Mesothelial cell of epicardium (in vitro differentiated cells): ENCODE results near the gene CXXC4. TPM values are rescaled to one million over a fixed set of nuclear protein-coding genes. Genes with fewer than 3 reads are reported as not detected.

ENCODE experiments used
- DNase-seq, 2 experiments: peaks; one replicate each; pipeline ENCODE4 v3.0.0; 2021; ENCODE audit warnings: low spot score in 2 of 2; ENCODE audit not compliant: unreplicated experiment in 2 of 2
- H3K27ac Mint-ChIP-seq: 2 replicates; pipeline ENCODE4 v1.8.0; 2021; ENCODE audit warnings: mixed read lengths
- H3K27me3 Mint-ChIP-seq: 2 replicates; pipeline ENCODE4 v1.8.0; 2021; ENCODE audit warnings: low read depth, mixed read lengths
- H3K36me3 Mint-ChIP-seq: 2 replicates; pipeline ENCODE4 v1.8.0; 2021; ENCODE audit warnings: mixed read lengths
- H3K4me1 Mint-ChIP-seq: 2 replicates; pipeline ENCODE4 v1.8.0; 2021; ENCODE audit warnings: mixed read lengths
- H3K4me3 Mint-ChIP-seq: 2 replicates; pipeline ENCODE4 v1.8.0; 2021; ENCODE audit warnings: mild to moderate bottlenecking, moderate library complexity, mixed read lengths
- H3K9me3 Mint-ChIP-seq: 2 replicates; pipeline ENCODE4 v1.8.0; 2021; ENCODE audit warnings: mixed read lengths
- CTCF ChIP-seq: fragments of 200-600 bp; sonication (generic); IDR thresholded peaks from one replicate; pipeline ENCODE4 v1.5.0; 2021; ENCODE audit warnings: antibody characterized with exemption; ENCODE audit not compliant: unreplicated experiment
- total RNA-seq: library from RNA; stranded (reverse); gene quantifications from 3 replicates; pipeline ENCODE4 v1.2.1, GENCODE V29; 2021

Gene CXXC4
- total RNA-seq, 1 donor from 2014 or later: 5.0 TPM

- H3K36me3 Mint-ChIP-seq: no peaks in the 10 kb centered on the region
- TF ChIP-seq CTCF: no peak
Measured at GRCh38 chr4:104524591-104524990, 29.9 kb upstream of the CXXC4 start.

GRCh38 chr4:104524026-104524425 is 29.3 kb upstream of the CXXC4 start:
- Mint-ChIP-seq H3K27ac (no peak overlapping the region), H3K4me3 (no peak overlapping the region), H3K36me3 (no peaks in the 10 kb centered on the region), H3K9me3 (peaks cover 4% of the 10 kb centered on the region), H3K27me3 (peaks cover 2% of the 10 kb centered on the region), H3K4me1 (no peaks in the 10 kb centered on the region)
- DNase-seq: no peak
- TF ChIP-seq CTCF: no peak

More at GRCh38 chr4:104524591-104524990, 29.9 kb upstream of the CXXC4 start:
- Mint-ChIP-seq H3K4me1 (no peaks in the 10 kb centered on the region), H3K27ac (no peak overlapping the region), H3K4me3 (no peak overlapping the region), H3K9me3 (peaks cover 4% of the 10 kb centered on the region), H3K27me3 (peaks cover 2% of the 10 kb centered on the region)
- DNase-seq: no peak

GRCh38 chr4:104519588-104519987 is 24.9 kb upstream of the CXXC4 start:
- no peak overlapping the region for H3K27ac Mint-ChIP-seq
- no peak overlapping the region for H3K4me3 Mint-ChIP-seq
- peaks cover 7% of the 10 kb centered on the region for H3K27me3 Mint-ChIP-seq
- H3K36me3 Mint-ChIP-seq: no peaks in the 10 kb centered on the region
- no peak for TF ChIP-seq CTCF
- H3K4me1 Mint-ChIP-seq: no peaks in the 10 kb centered on the region
- H3K9me3 Mint-ChIP-seq: peaks cover 5% of the 10 kb centered on the region
- no peak for DNase-seq

GRCh38 chr4:104516884-104517283 is 22.2 kb upstream of the CXXC4 start:
- no peak overlapping the region for H3K27ac Mint-ChIP-seq
- H3K4me3 Mint-ChIP-seq: no peak overlapping the region
- no peaks in the 10 kb centered on the region for H3K4me1 Mint-ChIP-seq
- peaks cover 15% of the 10 kb centered on the region for H3K27me3 Mint-ChIP-seq
- no peaks in the 10 kb centered on the region for H3K36me3 Mint-ChIP-seq
- TF ChIP-seq CTCF: no peak
- peaks cover 5% of the 10 kb centered on the region for H3K9me3 Mint-ChIP-seq
- no peak for DNase-seq

GRCh38 chr4:104508224-104508623 is 13.5 kb upstream of the CXXC4 start:
- H3K27me3 Mint-ChIP-seq: peaks cover 17% of the 10 kb centered on the region

More at GRCh38 chr4:104508224-104508623, 13.5 kb upstream of the CXXC4 start:
- Mint-ChIP-seq H3K9me3 (no peaks in the 10 kb centered on the region), H3K4me1 (no peaks in the 10 kb centered on the region), H3K4me3 (no peak overlapping the region), H3K36me3 (no peaks in the 10 kb centered on the region), H3K27ac (no peak overlapping the region)
- TF ChIP-seq CTCF: no peak
- no peak for DNase-seq
